Suprapubic skin (tissue), 4 donors: ENCODE results near the gene CHSY1.

Source experiments
- EP300 ChIP-seq: sonication (generic); formaldehyde crosslinking; IDR thresholded peaks from one replicate; pipeline ENCODE4 v1.6.1; 2017; ENCODE audit warnings: antibody characterized with exemption
- POLR2A ChIP-seq, 2 donors: fragments of 450-650 bp; IDR thresholded peaks; one replicate each; pipeline ENCODE4 v1.6.1; 2017; ENCODE audit warnings: antibody characterized with exemption in 2 of 2, mild to moderate bottlenecking in 2 of 2, moderate library complexity in 2 of 2
- POLR2AphosphoS5 ChIP-seq, 3 donors: sonication (generic); formaldehyde crosslinking; IDR thresholded peaks; one replicate each; pipeline ENCODE4 v1.6.1; 2017; ENCODE audit warnings: antibody characterized with exemption in 3 of 3
- TF ChIP-seq, protein P1 (sequence below), 2 donors: fragments of 200-600 bp in 1 of 2; fragments of 450-650 bp in 1 of 2; sonication (generic) in 1 of 2; IDR thresholded peaks; one replicate each; pipeline ENCODE4 v1.5.1; 2016 to 2019; ENCODE audit warnings: antibody characterized with exemption in 2 of 2, mild to moderate bottlenecking in 1 of 2, moderate library complexity in 1 of 2

DNA sequence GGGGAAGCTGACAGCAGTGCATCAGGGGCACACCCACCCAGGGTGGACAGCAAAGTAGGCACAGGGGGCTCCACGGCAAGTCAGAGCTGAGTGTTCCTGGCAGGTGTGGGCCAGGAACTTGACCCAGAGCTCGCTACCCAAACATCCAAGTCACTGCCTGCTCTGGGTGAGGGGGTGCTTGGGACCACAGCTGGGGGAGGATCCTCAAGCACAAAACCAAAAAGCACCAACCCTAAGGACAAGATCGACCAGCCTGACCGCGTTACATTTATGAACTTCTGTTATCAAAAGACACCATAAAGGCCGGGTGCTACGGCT is 101.2 kb downstream of the CHSY1 start:
- TF ChIP-seq POLR2A (IDR thresholded peaks at IDR 0.05) (no peak), POLR2AphosphoS5 (IDR thresholded peaks at IDR 0.05) (no peak), EP300 (no peak)
- TF ChIP-seq, protein P1, sequence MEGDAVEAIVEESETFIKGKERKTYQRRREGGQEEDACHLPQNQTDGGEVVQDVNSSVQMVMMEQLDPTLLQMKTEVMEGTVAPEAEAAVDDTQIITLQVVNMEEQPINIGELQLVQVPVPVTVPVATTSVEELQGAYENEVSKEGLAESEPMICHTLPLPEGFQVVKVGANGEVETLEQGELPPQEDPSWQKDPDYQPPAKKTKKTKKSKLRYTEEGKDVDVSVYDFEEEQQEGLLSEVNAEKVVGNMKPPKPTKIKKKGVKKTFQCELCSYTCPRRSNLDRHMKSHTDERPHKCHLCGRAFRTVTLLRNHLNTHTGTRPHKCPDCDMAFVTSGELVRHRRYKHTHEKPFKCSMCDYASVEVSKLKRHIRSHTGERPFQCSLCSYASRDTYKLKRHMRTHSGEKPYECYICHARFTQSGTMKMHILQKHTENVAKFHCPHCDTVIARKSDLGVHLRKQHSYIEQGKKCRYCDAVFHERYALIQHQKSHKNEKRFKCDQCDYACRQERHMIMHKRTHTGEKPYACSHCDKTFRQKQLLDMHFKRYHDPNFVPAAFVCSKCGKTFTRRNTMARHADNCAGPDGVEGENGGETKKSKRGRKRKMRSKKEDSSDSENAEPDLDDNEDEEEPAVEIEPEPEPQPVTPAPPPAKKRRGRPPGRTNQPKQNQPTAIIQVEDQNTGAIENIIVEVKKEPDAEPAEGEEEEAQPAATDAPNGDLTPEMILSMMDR (IDR thresholded peaks at IDR 0.05): no peak
